NT2/D1 (cell line): ENCODE data around the gene DLL4.
A peak's percentile ranks its signal among the peaks of the same experiment; 100 is the strongest.

Experiments used
- SUZ12 ChIP-seq: IDR thresholded peaks from 2 replicates; pipeline ENCODE4 v1.6.1; 2011; ENCODE audit not compliant: insufficient read length, insufficient read depth; ENCODE audit errors: extremely low read depth
- YY1 ChIP-seq: IDR thresholded peaks from 2 replicates; pipeline ENCODE4 v1.6.1; 2011; ENCODE audit not compliant: insufficient read length, insufficient read depth
- ZNF274 ChIP-seq: IDR thresholded peaks from 2 replicates; pipeline ENCODE4 v1.6.1; 2011; ENCODE audit warnings: mild to moderate bottlenecking, low read depth, low read length

DNA sequence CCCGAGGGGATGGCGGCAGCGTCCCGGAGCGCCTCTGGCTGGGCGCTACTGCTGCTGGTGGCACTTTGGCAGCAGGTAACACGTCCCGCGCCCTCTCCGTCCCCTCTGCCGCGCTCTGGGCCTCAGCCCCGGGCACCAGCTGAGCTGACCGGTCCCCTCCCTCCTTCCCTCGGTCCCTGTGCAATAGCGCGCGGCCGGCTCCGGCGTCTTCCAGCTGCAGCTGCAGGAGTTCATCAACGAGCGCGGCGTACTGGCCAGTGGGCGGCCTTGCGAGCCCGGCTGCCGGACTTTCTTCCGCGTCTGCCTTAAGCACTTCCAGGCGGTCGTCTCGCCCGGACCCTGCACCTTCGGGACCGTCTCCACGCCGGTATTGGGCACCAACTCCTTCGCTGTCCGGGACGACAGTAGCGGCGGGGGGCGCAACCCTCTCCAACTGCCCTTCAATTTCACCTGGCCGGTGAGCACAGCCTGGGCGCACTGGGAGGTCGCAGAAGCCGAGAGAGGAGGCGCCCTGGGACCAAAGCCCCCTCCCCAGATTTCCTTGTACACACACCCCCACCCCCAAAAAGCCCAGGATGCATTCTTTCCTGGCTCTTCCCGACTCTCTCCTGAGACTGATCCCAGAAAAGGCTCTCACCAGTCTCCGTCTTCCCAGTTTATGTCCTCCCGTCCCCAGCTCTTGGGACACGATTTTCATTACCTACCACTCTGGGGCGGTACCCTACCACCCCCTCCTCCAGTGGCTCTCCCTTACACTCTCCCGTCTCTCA, 705 bp downstream of the DLL4 start:
- TF ChIP-seq SUZ12 (peak; percentile 80), YY1 (no peak), ZNF274 (no peak)
